Liver (tissue), 9 donors: Measurements from ENCODE around the gene PSTPIP1. TPM values are rescaled to one million over a fixed set of nuclear protein-coding genes. Genes with fewer than 3 reads are reported as not detected.

ENCODE experiments used
- DNase-seq: peaks from one replicate; pipeline ENCODE4 v3.0.0-alpha.2; 2017; ENCODE audit warnings: low spot score
- H3K27ac ChIP-seq, 2 donors: one replicate each; pipeline ENCODE4 v1.7.0; 2013; ENCODE audit warnings: inconsistent platforms in 2 of 2, low read length in 2 of 2, control low read depth in 1 of 2, low read depth in 1 of 2, mild to moderate bottlenecking in 1 of 2
- H3K27me3 ChIP-seq, 4 donors: one replicate each; pipeline versions ENCODE4 v1.6.1 to v1.7.0; 2013; ENCODE audit warnings: low read length in 3 of 4, inconsistent platforms in 1 of 4, mild to moderate bottlenecking in 1 of 4, moderate library complexity in 1 of 4; ENCODE audit not compliant: control insufficient read depth in 4 of 4, insufficient read depth in 4 of 4
- H3K36me3 ChIP-seq, 4 donors: one replicate each; pipeline versions ENCODE4 v1.6.1 to v1.7.0; 2013; ENCODE audit warnings: low read length in 3 of 4, mild to moderate bottlenecking in 3 of 4, low read depth in 1 of 4, moderate library complexity in 1 of 4; ENCODE audit not compliant: control insufficient read depth in 4 of 4, insufficient read depth in 3 of 4
- H3K4me1 ChIP-seq, 4 donors: one replicate each; pipeline versions ENCODE4 v1.6.1 to v1.7.0; 2013; ENCODE audit warnings: low read length in 3 of 4, mild to moderate bottlenecking in 3 of 4, moderate library complexity in 1 of 4; ENCODE audit not compliant: control insufficient read depth in 4 of 4, insufficient read depth in 4 of 4
- H3K4me3 ChIP-seq, 3 donors: one replicate each; pipeline versions ENCODE4 v1.6.1 to v1.7.0; 2013; ENCODE audit warnings: low read length in 3 of 3, control low read depth in 1 of 3, low read depth in 1 of 3, mild to moderate bottlenecking in 1 of 3
- H3K9ac ChIP-seq, 2 donors: one replicate each; pipeline ENCODE4 v1.7.0; 2013; ENCODE audit warnings: low read length in 2 of 2, mild to moderate bottlenecking in 2 of 2, moderate library complexity in 2 of 2, control low read depth in 1 of 2, low read depth in 1 of 2
- H3K9me3 ChIP-seq, 4 donors: one replicate each; pipeline versions ENCODE4 v1.6.1 to v1.7.0; 2013; ENCODE audit warnings: low read length in 3 of 4; ENCODE audit not compliant: control insufficient read depth in 4 of 4
- EGR1 ChIP-seq, 2 donors: IDR thresholded peaks; 2 replicates each; pipeline ENCODE4 v1.6.1; 2016 to 2018; ENCODE audit warnings: antibody characterized with exemption in 2 of 2, low read depth in 2 of 2
- FOXA1 ChIP-seq: IDR thresholded peaks from 2 replicates; pipeline ENCODE4 v1.6.1; 2016; ENCODE audit warnings: antibody characterized with exemption
- FOXA2 ChIP-seq: IDR thresholded peaks from 2 replicates; pipeline ENCODE4 v1.6.1; 2016; ENCODE audit warnings: antibody characterized with exemption
- GABPA ChIP-seq, 2 donors: IDR thresholded peaks in 1 of 2; conservative IDR thresholded peaks in 1 of 2; 2 replicates each; pipeline ENCODE4 v1.6.1; 2016; ENCODE audit warnings: antibody characterized with exemption in 2 of 2, mild to moderate bottlenecking in 1 of 2, moderate library complexity in 1 of 2
- HNF4A ChIP-seq, 2 donors: conservative IDR thresholded peaks; 2 replicates each; pipeline ENCODE4 v1.6.1; 2016; ENCODE audit warnings: antibody characterized with exemption in 2 of 2, mild to moderate bottlenecking in 2 of 2
- HNF4G ChIP-seq: IDR thresholded peaks from 2 replicates; pipeline ENCODE4 v1.6.1; 2016; ENCODE audit warnings: antibody characterized with exemption
- JUND ChIP-seq, 2 donors: IDR thresholded peaks; 2 replicates each; pipeline ENCODE4 v1.6.1; 2016; ENCODE audit warnings: antibody characterized with exemption in 2 of 2
- NR2F2 ChIP-seq: IDR thresholded peaks from 2 replicates; pipeline ENCODE4 v1.6.1; 2016; ENCODE audit warnings: antibody characterized with exemption
- RAD21 ChIP-seq, 2 donors: IDR thresholded peaks; 2 replicates each; pipeline ENCODE4 v1.6.1; 2016; ENCODE audit warnings: antibody characterized with exemption in 2 of 2, mild to moderate bottlenecking in 2 of 2
- RXRA ChIP-seq, 2 donors: IDR thresholded peaks; 2 replicates each; pipeline ENCODE4 v1.6.1; 2017 to 2018; ENCODE audit warnings: antibody characterized with exemption in 2 of 2, mild to moderate bottlenecking in 1 of 2
- SP1 ChIP-seq: IDR thresholded peaks from 2 replicates; pipeline ENCODE4 v1.6.1; 2018; ENCODE audit warnings: antibody characterized with exemption, mild to moderate bottlenecking
- TAF1 ChIP-seq: conservative IDR thresholded peaks from 2 replicates; pipeline ENCODE4 v1.6.1; 2016; ENCODE audit warnings: antibody characterized with exemption, mild to moderate bottlenecking
- YY1 ChIP-seq: IDR thresholded peaks from 2 replicates; pipeline ENCODE4 v1.6.1; 2016; ENCODE audit warnings: antibody characterized with exemption, mild to moderate bottlenecking
- WGBS: extraction: QIAGEN DNeasy Blood & Tissue Kit; methylation state at CpG from one replicate; pipeline ENCODE4 v1.1.7; 2013; 5-methylcytosine and 5-hydroxymethylcytosine counted together
- polyA plus RNA-seq, 2 donors: library from polyadenylated mRNA; stranded (reverse) in 1 of 2; unstranded in 1 of 2; fragments of 200-250 nt in 1 of 2; fragments of >200 nt in 1 of 2; fragmentation: Nextera tagmentation in 1 of 2; extraction: Ambion mirVana in 1 of 2; gene quantifications; one replicate each; pipeline versions ENCODE4 v1.2.1 to v1.2.3, GENCODE V29; 2013 to 2015
- total RNA-seq, 2 donors: library from RNA; depleted of rRNA; stranded (reverse); fragments of >200 nt; gene quantifications; one replicate each; pipeline ENCODE4 v1.2.3, GENCODE V29; 2014
- TF ChIP-seq, protein P1 (sequence below): IDR thresholded peaks from 2 replicates; pipeline ENCODE4 v1.6.1; 2016; ENCODE audit warnings: antibody characterized with exemption, mild to moderate bottlenecking
- TF ChIP-seq, protein P2 (sequence below): IDR thresholded peaks from 2 replicates; pipeline ENCODE4 v1.6.1; 2016; ENCODE audit warnings: antibody characterized with exemption
- TF ChIP-seq, protein P3 (sequence below): IDR thresholded peaks from 2 replicates; pipeline ENCODE4 v1.6.1; 2016; ENCODE audit warnings: antibody characterized with exemption
- TF ChIP-seq, protein P4 (sequence below): IDR thresholded peaks from 2 replicates; pipeline ENCODE4 v1.6.1; 2016; ENCODE audit warnings: antibody characterized with exemption
- TF ChIP-seq, protein P5 (sequence below): fragments of 150-350 bp; IDR thresholded peaks from 2 replicates; pipeline ENCODE4 v1.5.1; 2017; ENCODE audit warnings: improper control_type of control experiment, low read depth, low read length; ENCODE audit not compliant: missing input control
- donor health status: healthy.
- donor health status: healthy.
- donor health status: healthy.
- donor health status: healthy.
- donor health status: healthy.

The PSTPIP1 gene
- total and polyA plus RNA-seq, 4 donors = 1.1 to 4.6 (median 3.0) TPM

DNA sequence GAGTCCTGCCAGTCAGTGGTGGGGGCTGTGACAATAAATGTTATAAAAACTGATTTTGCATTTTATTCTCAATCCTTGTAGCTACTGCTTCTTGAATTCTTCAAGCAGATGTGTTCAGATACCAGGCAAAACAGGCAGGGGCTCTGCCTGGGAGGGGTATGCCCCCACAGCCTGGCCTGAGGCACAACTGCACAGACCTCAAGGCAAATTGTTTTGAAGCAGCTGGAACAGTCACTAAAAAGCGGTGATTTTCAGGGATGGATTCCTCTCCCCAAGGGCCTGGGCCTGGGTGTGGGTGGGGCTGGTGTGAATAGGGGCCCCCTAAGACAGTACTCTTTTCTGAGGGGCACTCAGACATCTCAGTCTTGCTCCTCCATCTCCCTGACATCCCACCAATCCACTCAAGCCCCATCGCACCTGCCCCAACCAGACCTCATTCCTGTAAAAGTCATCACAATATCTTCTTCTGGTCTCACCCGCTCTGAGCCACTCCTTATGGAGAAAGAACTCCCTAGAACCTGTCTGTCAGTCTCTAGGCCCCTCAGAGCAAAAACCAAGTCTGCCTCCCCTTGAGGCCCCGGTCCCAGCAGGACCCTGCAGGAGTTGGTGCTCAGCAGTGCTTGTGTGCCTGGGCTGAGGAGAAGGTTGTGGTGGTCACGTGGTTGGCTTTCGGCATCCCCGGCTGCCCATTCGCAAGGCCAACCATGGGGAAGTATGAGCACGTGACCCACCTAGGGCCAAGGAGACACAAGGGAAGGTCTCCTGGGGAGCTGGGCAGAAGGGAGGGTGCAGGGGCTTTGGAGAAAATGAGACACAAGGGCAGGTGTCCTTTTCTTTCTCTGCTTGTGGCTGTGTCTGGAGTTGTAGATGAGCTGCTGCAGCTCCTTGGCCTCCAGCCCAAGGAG, 2.9 kb upstream of the PSTPIP1 start:
- WGBS = 89% methylated on average over 9 of the region's 9 CpGs
- no peaks in the 10 kb centered on the region for H3K27me3 ChIP-seq
- peaks cover 0 to 6% (median 1%) of the 10 kb centered on the region in 4 donors for H3K4me1 ChIP-seq
- no peak for DNase-seq
- H3K4me3 ChIP-seq = no peak overlapping the region
- no peaks in the 10 kb centered on the region for H3K36me3 ChIP-seq
- H3K27ac ChIP-seq = no peak overlapping the region
- TF ChIP-seq FOXA2 (no peak), RXRA (IDR thresholded peaks at IDR 0.05) (no peak), FOXA1 (no peak), HNF4G (no peak)
- TF ChIP-seq, protein P1, sequence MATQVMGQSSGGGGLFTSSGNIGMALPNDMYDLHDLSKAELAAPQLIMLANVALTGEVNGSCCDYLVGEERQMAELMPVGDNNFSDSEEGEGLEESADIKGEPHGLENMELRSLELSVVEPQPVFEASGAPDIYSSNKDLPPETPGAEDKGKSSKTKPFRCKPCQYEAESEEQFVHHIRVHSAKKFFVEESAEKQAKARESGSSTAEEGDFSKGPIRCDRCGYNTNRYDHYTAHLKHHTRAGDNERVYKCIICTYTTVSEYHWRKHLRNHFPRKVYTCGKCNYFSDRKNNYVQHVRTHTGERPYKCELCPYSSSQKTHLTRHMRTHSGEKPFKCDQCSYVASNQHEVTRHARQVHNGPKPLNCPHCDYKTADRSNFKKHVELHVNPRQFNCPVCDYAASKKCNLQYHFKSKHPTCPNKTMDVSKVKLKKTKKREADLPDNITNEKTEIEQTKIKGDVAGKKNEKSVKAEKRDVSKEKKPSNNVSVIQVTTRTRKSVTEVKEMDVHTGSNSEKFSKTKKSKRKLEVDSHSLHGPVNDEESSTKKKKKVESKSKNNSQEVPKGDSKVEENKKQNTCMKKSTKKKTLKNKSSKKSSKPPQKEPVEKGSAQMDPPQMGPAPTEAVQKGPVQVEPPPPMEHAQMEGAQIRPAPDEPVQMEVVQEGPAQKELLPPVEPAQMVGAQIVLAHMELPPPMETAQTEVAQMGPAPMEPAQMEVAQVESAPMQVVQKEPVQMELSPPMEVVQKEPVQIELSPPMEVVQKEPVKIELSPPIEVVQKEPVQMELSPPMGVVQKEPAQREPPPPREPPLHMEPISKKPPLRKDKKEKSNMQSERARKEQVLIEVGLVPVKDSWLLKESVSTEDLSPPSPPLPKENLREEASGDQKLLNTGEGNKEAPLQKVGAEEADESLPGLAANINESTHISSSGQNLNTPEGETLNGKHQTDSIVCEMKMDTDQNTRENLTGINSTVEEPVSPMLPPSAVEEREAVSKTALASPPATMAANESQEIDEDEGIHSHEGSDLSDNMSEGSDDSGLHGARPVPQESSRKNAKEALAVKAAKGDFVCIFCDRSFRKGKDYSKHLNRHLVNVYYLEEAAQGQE = no peak
- TF ChIP-seq, protein P2, sequence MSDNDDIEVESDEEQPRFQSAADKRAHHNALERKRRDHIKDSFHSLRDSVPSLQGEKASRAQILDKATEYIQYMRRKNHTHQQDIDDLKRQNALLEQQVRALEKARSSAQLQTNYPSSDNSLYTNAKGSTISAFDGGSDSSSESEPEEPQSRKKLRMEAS = no peak
- no peaks in the 10 kb centered on the region for H3K9me3 ChIP-seq
- no peak overlapping the region for H3K9ac ChIP-seq

DNA sequence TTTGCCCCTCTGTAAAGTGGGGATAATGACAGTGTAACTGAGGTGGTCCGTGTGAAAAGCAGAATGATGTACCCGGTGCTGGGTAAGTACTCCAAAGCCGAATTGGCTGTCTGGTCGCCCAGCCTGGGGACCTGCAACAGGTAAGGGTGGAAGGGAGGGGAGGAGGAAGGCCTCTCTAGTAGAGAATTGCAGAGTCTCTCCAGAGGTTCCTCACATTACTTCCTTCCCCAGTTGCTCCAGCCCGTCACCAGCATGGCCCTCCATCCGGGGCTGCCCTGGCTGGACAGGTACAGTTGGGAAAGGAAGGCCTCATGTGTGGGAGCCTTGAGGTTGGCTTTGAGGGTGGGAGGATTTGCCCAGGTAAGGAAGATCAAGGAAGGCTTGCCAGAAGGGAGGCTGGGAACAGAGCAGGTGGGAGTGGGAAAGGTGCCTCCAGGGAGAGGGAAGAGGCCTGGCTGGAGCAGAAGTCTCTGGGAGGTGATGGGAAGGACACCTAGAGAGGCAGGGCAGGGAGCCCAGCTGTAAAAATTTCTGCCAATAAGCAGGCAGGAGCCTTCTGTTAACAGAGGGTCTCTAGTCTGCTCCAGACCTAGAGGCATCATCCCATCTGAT, 1.7 kb upstream of the PSTPIP1 start:
- no peak overlapping the region for H3K9ac ChIP-seq
- no peaks in the 10 kb centered on the region for H3K9me3 ChIP-seq
- H3K36me3 ChIP-seq = no peaks in the 10 kb centered on the region
- no peak overlapping the region for H3K27ac ChIP-seq
- H3K27me3 ChIP-seq = no peaks in the 10 kb centered on the region
- DNase-seq = no peak
- peaks cover 0 to 4% (median under 1%) of the 10 kb centered on the region in 4 donors for H3K4me1 ChIP-seq
- 88% methylated on average over 6 of the region's 6 CpGs for WGBS
- H3K4me3 ChIP-seq = no peak overlapping the region
- no peak for TF ChIP-seq GABPA (IDR thresholded peaks at IDR 0.05 in 1 of 2, conservative IDR thresholded peaks at IDR 0.05 in 1 of 2)
- no peak for TF ChIP-seq NR2F2
- no peak for TF ChIP-seq TAF1
- no peak for TF ChIP-seq RAD21 (IDR thresholded peaks at IDR 0.05)
- TF ChIP-seq, protein P3, sequence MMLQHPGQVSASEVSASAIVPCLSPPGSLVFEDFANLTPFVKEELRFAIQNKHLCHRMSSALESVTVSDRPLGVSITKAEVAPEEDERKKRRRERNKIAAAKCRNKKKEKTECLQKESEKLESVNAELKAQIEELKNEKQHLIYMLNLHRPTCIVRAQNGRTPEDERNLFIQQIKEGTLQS = no peak
- TF ChIP-seq RXRA (IDR thresholded peaks at IDR 0.05) = no peak
- TF ChIP-seq FOXA1 = no peak
- TF ChIP-seq HNF4A (conservative IDR thresholded peaks at IDR 0.05) = no peak
- TF ChIP-seq JUND (IDR thresholded peaks at IDR 0.05) = no peak
- TF ChIP-seq, protein P2 = no peak
- TF ChIP-seq SP1 = no peak
- no peak for TF ChIP-seq EGR1 (IDR thresholded peaks at IDR 0.05; ENCODE audit: low read depth in 2 of 2)
- no peak for TF ChIP-seq HNF4G
- TF ChIP-seq, protein P1 = no peak
- TF ChIP-seq, protein P4, sequence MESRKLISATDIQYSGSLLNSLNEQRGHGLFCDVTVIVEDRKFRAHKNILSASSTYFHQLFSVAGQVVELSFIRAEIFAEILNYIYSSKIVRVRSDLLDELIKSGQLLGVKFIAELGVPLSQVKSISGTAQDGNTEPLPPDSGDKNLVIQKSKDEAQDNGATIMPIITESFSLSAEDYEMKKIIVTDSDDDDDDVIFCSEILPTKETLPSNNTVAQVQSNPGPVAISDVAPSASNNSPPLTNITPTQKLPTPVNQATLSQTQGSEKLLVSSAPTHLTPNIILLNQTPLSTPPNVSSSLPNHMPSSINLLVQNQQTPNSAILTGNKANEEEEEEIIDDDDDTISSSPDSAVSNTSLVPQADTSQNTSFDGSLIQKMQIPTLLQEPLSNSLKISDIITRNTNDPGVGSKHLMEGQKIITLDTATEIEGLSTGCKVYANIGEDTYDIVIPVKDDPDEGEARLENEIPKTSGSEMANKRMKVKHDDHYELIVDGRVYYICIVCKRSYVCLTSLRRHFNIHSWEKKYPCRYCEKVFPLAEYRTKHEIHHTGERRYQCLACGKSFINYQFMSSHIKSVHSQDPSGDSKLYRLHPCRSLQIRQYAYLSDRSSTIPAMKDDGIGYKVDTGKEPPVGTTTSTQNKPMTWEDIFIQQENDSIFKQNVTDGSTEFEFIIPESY = no peak
- TF ChIP-seq FOXA2 = no peak
- TF ChIP-seq, protein P5, sequence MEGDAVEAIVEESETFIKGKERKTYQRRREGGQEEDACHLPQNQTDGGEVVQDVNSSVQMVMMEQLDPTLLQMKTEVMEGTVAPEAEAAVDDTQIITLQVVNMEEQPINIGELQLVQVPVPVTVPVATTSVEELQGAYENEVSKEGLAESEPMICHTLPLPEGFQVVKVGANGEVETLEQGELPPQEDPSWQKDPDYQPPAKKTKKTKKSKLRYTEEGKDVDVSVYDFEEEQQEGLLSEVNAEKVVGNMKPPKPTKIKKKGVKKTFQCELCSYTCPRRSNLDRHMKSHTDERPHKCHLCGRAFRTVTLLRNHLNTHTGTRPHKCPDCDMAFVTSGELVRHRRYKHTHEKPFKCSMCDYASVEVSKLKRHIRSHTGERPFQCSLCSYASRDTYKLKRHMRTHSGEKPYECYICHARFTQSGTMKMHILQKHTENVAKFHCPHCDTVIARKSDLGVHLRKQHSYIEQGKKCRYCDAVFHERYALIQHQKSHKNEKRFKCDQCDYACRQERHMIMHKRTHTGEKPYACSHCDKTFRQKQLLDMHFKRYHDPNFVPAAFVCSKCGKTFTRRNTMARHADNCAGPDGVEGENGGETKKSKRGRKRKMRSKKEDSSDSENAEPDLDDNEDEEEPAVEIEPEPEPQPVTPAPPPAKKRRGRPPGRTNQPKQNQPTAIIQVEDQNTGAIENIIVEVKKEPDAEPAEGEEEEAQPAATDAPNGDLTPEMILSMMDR = no peak
- no peak for TF ChIP-seq YY1
